Activated T-cell treated with anti-CD3 and anti-CD28 coated beads for 4 hours (primary cell): ENCODE measurements around the gene OR8B3.
"Not testable (repeated sequence)": the region's sequence is repeated elsewhere in the genome, so short reads cannot be mapped to it uniquely, and the experiment has no call there.

Source experiments
- DNase-seq: peaks from one replicate; pipeline ENCODE4 v3.0.0-alpha.2; 2020

OR8B3 gene, protein sequence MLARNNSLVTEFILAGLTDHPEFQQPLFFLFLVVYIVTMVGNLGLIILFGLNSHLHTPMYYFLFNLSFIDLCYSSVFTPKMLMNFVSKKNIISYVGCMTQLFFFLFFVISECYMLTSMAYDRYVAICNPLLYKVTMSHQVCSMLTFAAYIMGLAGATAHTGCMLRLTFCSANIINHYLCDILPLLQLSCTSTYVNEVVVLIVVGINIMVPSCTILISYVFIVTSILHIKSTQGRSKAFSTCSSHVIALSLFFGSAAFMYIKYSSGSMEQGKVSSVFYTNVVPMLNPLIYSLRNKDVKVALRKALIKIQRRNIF

GRCh38 chr11:124398924-124399323, at the start of gene OR8B3:
Gene OR8B3, minus strand, starts transcription at chr11:124399024. Its CDS starts 1,673 bp downstream, at chr11:124397351.
- DNase-seq, result no peak

GRCh38 chr11:124446916-124447315, 48.1 kb upstream of the OR8B3 start:
- DNase-seq, result no peak

- DNase-seq, result no peak
These were observed 46.9 kb upstream of the OR8B3 start, which contains the start of gene OR8B8 for GRCh38 chr11:124445646-124446150. Gene OR8B8, minus strand, starts transcription at chr11:124445696. Its CDS starts 4,611 bp downstream, at chr11:124441085.

DNA sequence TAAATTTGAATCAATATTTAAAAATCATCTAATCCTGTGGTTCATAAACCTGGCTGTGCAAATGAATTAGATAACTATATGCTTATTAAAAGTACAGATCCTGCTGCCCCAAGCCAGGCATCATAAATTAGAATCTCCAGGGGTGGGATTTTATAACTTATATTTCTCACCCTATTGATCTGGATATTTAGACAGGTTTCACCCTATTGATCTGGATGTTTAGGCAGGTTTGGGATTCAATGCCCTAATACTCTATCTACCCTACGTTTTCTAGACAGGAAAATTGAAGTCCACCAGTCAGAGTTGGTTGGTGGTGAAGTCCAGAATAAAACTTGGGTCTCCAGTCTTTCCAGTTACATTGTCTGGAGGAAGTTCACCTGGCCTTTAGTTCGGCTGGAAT, 44.0 kb upstream of the OR8B3 start:
- no peak for DNase-seq

DNA sequence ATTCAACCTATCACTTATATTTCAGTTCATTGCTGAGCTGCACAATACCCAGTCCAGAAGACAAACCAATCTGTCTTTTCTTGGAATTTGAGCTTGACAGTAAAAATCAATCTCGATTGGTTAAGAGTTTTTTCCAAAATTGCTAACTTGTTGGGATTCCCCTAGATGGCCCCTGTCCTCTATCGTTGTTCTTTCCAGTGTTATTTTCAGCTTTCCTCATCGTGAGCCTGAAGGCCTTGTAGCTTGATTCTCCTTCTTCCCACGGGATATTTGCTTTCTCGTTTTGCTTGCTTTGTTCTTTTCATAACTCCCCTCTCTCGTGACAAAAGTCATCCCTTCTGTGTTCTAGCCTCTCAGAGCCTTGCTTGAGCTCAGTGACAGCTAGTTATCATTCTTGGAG, 43.6 kb upstream of the OR8B3 start:
- DNase-seq, result no peak

DNA sequence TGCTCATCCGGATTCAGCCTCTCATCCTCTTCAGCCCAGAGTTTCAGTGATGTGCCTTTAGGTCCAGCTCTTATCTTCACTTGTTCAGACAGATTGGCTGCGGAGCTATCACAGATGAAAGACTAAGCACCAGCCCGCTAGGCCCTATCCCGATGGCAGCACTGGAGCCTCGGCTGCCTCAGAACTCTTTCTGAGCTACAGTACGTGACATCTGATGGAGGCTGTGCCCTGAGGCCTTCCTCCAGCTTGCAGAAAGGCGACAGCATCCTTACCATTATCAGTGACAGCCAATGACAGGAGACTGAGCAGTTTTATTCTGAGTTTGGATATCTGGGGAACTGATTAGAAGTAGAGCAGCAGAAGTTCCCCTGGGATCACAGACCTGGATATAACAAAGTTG, 42.7 kb upstream of the OR8B3 start:
- no peak for DNase-seq

DNA sequence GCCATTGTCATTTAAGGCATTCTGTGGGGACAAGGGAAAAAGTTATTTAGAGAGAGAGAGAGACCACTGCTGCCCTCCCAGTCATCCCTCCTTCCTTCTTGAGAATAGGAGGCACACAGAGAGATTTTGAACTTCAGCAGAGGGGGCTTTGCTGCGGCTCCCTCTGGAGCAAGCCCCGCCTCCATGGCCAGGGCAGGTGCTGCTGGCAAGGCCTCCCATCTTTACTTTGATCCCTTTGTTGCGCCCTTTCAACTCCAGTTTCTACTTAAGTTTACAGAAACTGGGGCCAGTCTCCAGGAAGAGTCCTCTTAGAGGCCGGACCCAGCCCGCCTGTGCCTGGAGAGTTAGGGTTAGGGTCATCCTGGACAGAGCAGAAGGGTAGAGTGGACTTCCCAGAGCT, 42.3 kb upstream of the OR8B3 start:
- no peak for DNase-seq

- no peak for DNase-seq
These were observed 41.8 kb upstream of the OR8B3 start for GRCh38 chr11:124440608-124441007.

DNA sequence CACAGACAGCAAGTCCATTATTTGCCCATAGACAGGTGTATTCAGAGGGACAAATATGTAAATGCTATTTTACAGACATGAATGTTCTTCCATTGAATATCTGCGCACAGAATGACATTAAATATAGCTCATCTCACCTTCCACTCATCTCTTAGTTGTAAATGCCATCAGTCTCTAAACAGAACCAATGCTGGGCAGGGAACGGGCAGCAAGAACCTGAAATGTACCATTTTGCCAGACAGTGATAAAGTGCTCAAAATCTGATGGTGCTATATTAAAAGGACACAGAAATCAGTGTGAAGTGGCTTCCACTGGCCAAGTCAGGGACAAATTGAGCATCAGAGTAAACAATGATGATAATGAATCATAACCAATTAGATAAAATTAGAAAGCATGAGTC, 35.9 kb upstream of the OR8B3 start:
- no peak for DNase-seq

DNA sequence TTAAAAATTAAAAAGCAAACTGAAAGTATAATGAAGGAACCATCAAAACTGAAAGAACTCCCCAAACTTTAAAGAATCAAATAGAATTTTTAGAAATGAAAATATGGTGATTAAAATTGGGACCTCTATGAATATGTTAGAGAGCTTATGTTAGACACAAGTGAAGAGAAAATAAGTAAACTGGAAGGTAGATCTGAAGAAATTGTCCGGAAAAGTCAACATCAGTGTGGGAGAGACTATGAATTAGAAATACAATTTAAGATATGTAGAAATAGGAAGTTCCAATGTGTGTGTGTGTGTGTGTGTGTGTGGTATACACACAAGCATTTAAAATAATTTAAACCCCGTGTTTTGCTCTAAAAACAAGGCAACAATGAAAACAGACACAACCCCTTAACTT, 30.8 kb upstream of the OR8B3 start:
- DNase-seq, result no peak

DNA sequence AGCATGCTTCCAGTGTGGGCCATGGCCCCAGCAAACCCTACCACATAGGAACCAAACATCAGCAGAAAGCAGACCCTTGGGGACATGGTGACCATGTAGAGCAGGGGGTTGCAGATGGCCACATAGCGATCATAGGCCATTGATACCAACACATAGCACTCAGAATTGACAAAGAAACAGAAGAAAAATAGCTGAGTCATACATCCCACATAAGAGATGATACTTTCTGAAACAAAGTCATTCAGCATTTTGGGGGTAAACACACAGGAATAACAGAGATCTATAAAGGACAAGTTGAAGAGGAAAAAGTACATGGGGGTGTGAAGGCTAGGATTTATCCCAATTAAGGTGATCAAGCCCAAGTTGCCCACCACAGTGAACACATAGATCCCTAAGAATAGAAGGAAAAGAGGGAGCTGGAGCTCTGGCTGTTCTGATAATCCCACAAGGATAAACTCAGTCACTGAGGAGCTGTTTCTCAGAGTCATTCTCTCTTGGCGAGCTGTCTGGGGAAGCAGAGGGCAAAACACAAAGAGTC, 25.6 kb upstream of the OR8B3 start, which contains the start of gene OR8B4:
Gene OR8B4 (minus strand): TSS at position 488 of the 538 bp plus-strand sequence. CDS start 0 bp downstream, at position 488.
- no peak for DNase-seq

- DNase-seq, result no peak
These were observed 22.2 kb upstream of the OR8B3 start for GRCh38 chr11:124421043-124421442.

- DNase-seq, result no peak
These were observed 16.6 kb upstream of the OR8B3 start for GRCh38 chr11:124415356-124415923.

DNA sequence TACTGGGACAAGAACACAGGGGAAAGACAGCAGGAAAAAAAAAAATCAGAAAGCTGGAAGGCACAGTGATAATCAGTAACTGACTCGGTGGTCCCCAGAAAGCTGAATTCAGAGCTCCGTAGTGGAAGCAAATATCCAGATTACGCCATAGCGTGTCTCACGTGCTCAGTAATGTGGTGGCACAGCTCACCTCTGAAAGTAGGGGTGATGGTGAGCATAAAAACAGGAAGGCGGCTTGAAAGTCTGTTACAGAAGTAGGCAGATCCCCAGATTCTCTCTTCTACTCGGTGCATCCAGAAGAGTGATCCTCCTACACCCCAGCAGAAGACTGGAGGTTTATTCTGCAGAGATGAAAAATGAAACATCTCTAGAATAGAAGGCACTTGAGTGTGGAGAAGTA, 11.1 kb upstream of the OR8B3 start:
- DNase-seq, result no peak

DNA sequence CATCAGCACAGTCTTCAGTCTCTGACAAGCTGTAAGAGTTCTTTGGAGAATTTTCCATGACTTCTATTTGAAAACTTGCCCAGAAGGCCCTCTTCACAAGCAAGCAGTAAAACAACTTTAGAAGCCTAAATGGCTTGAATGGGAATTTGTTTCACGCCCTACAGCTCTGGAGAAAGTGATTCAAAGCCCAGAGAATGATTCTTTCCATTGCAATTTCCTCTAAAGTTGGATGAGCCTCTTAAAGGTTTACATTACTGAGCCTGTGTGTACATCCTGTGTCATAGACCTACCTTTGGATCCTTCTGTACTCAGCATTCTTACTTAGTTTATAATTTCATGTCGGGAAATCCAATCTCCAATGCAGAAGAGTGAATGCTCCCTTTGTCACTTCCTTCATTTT, 6.8 kb upstream of the OR8B3 start:
- no peak for DNase-seq

GRCh38 chr11:124403186-124403585, 4.4 kb upstream of the OR8B3 start:
- DNase-seq, result not testable (repeated sequence)

DNA sequence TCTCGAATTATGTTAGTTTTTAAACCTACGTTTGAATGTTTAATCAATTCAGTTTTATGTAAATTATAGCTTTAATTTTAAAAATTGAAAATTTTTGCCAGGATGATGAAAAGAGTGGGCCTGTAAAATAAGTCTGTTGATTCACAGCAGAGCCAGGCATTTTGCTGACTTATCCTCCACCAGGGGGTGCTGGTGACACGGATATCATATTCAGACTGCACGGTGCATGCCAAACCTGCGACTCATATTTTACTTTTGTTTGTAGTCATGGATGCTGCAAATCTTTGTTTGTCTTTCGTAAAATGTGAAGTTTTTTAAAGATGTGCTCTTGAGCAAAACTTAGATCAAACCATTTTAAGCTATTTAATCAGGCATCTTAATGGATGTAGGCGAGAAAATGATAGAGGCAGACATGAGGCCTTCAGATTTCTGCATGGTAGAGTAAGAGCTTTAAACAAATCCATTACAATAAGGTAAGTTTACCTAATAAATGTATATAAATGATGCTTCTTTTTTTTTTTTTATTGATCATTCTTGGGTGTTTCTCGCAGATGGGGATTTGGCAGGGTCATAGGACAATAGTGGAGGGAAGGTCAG, 3.6 kb upstream of the OR8B3 start:
- DNase-seq, result peak; percentile 5

GRCh38 chr11:124396847-124397246, 2.0 kb downstream of the OR8B3 start:
- not testable (repeated sequence) for DNase-seq

DNA sequence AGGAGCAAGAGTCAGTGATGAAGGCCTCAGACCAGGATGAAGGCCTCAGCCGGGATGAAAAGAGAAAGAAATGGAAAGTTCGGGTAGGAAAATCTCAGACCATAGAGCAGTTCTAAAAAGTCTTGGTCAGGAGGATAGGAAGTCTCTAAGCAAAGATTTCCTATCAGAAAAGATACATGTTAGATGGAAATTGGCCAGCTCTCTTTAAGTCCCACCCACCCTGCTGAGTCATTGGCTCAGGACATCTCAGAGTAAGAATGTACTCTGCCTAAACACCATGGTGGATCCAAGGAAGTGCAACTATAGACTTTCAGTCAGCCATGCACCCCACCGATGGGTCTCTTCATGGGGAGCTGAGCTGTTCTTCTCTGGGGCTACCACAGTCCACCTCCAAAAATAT, 4.4 kb downstream of the OR8B3 start:
- no peak for DNase-seq

DNA sequence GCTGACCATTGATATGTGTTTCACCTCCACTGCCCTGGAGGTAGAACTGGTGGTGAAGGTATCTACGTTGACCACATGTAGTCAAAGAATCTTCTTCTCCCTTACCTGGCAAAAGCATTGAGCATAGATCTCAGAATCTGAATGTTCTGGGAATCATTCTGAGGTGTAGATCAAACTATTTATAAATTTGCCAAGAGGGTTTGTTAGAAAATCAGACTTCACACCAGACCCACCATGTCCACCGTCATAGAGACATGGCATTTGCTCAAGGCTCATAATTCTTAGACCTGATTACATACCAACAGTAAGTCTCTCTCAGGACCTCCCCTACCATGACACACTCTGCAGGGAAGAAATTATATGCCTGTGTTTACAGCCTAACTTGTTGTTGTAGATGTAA, 14.4 kb downstream of the OR8B3 start, which contains the start of gene OR8B2:
Gene OR8B2 (minus strand): TSS at position 101 of the 400 bp plus-strand sequence. CDS start 1,156 bp downstream, outside the sequence.
- DNase-seq, result no peak

- DNase-seq, result not testable (repeated sequence)
These were observed 16.0 kb downstream of the OR8B3 start for GRCh38 chr11:124382857-124383256.

- DNase-seq, result no peak
These were observed 18.2 kb downstream of the OR8B3 start for GRCh38 chr11:124380585-124380984.

DNA sequence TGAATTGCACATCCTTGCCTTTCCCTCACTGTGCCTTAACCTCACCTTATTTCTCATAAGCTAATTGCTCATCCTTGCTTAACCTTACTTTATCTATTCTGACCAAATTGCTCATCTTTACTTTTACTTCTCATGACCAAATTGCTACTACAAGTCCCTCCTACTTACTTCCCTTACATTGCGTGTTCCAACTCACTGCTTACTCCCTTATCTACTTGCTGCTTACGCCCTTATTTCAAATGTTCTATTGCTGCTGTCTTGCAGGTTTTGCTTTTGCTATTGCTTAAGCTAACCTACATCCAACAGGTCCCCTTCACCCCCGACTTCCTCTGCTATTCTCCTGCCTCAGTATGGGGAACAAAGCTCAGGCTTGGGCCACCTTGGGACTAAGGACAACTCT, 22.5 kb downstream of the OR8B3 start:
- no peak for DNase-seq

- DNase-seq, result no peak
These were observed 39.3 kb downstream of the OR8B3 start for GRCh38 chr11:124359566-124359965.
